ENCODE results near the gene EFS.

- TF ChIP-seq L3MBTL2 (conservative IDR thresholded peaks at IDR 0.05) = no peak
- TF ChIP-seq TARDBP (IDR thresholded peaks at IDR 0.05) = no peak
- no peak for TF ChIP-seq BHLHE40 (IDR thresholded peaks at IDR 0.05; ENCODE audit: borderline replicate concordance)
These were observed 43.1 kb downstream of the EFS start for GRCh38 chr14:23321572-23322547.
